T-helper 2 cell (primary cell): Measurements from ENCODE around the gene TNNT1.
"Not testable (repeated sequence)": the region's sequence is repeated elsewhere in the genome, so short reads cannot be mapped to it uniquely, and the experiment has no call there.

Experiments
- DNase-seq, 5 experiments: peaks; one replicate each; pipeline versions ENCODE4 v3.0.0 to v3.0.0-alpha.2; 2012 to 2022

TNNT1 gene

GRCh38 chr19:55166530-55167268 is 17.7 kb upstream of the TNNT1 start, which contains the start of gene DNAAF3:
Gene DNAAF3 (minus strand): TSS chr19:55166613. CDS start chr19:55166413, 200 bp downstream.
- DNase-seq, result peak in 4 of 5 experiments; percentile 43 to 84 (median 54)

DNA sequence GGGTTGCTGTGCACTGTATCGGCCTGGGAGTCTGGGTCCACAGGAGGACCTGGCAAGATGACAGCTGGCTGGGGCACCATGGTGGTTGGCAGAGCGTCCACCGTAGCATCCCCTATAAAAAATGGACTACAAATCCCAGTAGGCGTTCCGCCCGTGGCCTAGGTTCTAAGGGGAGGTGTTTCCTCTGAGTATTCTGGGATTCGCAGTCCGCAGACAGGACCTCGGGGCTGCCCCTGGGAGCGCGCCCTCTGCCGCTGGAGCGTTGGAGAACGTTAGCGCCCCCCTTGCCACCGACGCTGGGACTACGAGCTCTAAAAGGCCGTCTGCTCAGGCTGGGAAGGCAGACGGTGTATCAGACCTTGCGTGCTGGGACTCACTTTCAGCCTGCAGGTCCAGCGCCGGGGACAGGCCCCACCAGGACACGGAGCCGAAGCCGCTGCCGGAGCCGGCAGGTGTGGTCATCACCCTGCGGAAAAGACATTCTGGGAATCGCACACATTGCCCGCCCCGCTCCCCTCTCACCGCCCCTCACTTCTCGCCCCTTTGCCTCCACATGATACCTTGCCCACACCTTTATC is 17.0 kb upstream of the TNNT1 start:
- peak in 3 of 5 experiments; percentile 45 to 74 (median 45) for DNase-seq

GRCh38 chr19:55161571-55162322 is 12.7 kb upstream of the TNNT1 start:
- DNase-seq, result no peak

- no peak for DNase-seq
These were observed 12.0 kb upstream of the TNNT1 start for GRCh38 chr19:55160986-55161365.

DNA sequence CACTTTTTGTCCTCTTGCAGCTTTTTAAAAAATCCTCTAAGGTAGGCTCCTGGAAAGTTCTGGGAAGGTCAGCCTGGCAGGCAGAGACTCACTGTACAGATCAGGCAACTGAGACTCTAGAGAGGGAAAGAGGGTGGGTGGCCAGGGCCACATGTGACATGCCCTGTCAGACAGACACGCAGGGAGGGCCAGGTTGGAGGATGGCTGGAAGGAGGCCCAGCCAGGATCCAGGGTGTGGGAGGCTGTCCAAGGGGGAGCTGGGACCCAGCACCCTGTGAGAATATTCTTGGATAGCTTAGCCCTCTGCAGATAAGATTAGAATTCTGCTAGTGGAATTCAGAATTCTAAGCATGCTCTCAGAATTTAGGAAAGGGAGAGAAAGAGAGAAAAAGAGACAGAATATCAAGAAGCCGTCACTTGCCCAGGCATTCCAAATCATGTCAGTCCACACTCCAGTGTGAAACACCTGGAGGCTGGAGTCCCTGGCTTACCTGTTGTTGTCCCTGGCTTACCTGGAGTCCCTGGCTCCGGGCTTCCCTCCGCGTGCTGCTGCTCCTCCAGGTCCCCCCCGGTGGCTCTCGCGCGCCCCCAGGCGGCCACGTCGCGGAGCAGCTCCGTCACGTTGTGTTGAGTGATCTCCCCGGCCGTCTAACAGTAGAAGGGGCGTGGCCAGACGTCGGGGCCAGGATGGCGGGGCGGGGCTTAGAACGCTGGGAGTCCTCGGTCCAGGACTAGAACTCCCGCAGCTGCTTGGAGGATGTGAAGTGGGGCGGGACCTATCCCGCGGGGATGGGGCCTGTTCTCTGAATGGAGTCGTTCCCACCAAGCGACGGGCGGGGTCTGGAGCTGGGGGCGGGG is 11.4 kb upstream of the TNNT1 start:
- DNase-seq, result peak; percentile 74 to 87 (median 81)

GRCh38 chr19:55158848-55159749 is 10.1 kb upstream of the TNNT1 start:
- no peak for DNase-seq

DNA sequence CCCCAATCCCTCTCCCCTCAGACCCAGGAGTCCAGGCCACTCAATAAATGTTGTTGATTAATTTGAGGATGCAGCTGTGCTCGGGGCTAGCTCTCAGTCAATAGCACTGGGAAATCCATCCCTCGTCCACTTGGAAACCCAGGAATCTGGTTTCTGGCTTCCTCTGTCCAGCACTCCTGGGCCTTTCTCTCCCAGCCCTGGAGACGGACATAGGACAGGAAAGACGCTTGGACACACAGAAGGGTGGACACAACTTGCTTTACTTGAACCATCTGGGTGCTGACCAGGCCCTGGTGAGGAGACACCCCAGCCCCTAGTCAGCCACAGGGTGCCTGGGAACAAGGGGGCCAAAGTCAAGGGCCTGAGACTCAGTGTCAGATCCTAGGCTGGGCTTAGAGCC is 9.4 kb upstream of the TNNT1 start:
- DNase-seq, result no peak

DNA sequence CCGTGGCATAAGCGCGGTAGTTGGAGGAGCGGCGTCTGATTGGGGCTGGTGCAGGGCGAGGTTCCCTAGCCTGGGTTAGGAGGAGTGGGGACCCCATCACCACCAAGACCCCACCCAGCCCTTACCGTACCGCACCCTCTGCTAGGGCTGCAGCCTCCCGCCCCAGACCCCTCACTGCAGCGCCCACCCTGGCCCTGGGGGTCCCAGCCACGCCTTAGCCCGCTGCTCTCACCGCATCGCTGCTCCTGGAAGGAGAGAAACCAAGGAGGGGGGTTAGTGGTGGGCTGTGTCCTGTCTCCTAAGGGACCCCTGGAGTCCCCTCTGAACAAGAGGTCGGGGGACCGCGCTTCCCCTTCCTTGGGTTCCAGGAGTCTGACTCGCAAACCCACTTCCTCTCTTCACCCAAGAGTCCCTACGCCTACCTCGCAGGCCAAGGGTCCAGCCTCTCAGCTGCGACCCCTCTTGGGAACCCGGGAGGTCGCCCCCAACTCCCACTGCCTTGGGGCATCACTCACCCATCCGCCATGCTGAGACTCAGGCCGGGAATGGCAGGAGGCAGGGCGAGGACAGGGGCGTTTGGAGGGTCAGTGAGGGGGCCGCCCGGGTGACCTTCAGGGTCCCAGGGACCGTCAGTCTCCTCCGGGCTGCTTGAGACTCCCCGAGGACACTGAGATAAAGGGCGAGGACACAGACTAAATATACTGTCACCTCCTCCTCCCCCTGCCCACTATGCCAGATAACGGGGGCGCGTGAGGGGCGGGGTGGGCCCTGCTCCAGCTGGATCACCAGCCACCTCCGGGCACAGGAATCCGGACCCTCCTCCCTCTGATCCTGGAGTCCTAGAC is 8.3 kb upstream of the TNNT1 start, which contains the start of gene TNNI3:
TSS of gene TNNI3 (minus strand) at position 669 of the 845 bp plus-strand sequence. CDS start at position 526, 143 bp downstream.
- no peak for DNase-seq

GRCh38 chr19:55156202-55157063 is 7.4 kb upstream of the TNNT1 start:
- peak in 1 of 5 experiments; percentile 42 for DNase-seq

DNA sequence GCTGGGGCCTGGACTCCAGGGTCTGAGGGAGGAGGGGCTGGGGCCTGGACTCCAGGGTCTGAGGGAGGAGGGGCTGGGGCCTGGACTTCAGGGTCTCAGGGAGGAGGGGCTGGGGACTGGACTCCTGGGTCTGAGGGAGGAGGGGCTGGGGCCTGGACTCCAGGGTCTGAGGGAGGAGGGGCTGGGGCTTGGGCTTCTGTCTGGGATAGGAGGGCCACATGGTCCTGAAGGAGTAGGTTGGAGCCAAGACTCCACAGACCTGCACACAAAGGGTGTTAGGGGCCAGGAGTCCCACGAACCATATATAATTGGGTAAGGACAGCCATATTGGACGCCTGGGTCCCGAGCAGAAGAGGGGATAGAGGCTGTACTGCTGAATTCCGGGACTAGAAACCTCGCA is 6.8 kb upstream of the TNNT1 start:
- DNase-seq, result not testable (repeated sequence)

DNA sequence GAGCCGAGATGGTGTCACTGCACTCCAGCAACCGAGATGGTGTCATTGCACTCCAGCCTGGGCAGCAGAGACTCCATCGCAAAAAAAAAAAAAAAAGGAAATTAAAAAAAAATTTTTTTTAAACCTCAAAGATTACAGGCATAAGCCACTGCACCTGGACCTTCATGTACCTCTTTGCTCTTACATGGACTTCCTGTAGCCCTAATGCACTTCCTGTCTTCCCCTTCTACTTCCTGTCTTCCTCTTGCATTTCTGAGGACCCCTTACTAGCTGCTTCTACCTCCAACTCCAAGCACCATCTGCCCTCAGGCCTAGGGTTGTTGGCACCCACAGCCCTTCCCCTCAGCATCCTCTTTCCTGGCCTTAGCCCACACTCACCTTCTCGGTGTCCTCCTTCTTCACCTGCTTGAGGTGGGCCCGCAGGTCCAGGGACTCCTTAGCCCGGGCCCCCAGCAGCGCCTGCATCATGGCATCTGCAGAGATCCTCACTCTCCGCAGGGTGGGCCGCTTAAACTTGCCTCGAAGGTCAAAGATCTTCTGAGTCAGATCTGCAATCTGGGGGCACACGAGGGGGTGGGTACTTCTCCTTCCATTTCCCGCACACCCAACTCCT is 4.8 kb upstream of the TNNT1 start:
- no peak for DNase-seq

GRCh38 chr19:55152017-55152416 is 3.0 kb upstream of the TNNT1 start:
- DNase-seq, result no peak

DNA sequence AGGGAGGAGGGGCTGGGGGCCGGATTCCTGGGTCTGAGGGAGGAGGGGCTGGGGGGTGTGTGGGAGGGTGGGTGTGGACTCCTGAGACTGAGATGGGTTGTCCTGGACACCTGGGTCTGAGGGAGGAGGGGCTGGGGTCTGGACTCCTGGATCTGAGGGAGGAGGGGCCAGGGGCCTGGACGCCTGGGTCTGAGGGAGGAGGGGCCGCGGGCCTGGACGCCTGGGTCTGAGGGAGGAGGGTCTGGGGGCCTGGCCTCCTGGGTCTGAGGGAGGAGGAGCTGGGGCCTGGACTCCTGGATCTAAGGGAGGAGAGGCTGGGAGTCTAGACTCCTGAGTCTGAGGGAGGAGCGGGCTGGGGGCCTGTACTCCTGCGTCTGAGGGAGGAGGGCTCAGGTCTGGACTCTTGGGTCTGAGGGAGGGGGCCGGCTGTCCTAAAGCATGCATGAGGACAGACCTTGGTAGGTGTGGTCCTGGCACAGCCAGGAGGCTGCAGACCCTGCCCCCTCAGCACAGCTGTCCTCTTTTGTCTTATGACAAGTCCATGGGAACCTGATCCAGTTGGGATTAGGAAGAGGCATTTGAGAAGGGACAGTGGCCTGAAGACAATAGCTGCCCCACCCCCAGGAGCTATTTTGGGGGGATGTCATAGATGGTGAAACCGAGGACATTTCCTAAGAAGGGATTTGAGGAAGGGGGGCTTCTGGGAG is 1.3 kb downstream of the TNNT1 start:
- no peak for DNase-seq

GRCh38 chr19:55146705-55147273 is 2.2 kb downstream of the TNNT1 start:
- no peak for DNase-seq

DNA sequence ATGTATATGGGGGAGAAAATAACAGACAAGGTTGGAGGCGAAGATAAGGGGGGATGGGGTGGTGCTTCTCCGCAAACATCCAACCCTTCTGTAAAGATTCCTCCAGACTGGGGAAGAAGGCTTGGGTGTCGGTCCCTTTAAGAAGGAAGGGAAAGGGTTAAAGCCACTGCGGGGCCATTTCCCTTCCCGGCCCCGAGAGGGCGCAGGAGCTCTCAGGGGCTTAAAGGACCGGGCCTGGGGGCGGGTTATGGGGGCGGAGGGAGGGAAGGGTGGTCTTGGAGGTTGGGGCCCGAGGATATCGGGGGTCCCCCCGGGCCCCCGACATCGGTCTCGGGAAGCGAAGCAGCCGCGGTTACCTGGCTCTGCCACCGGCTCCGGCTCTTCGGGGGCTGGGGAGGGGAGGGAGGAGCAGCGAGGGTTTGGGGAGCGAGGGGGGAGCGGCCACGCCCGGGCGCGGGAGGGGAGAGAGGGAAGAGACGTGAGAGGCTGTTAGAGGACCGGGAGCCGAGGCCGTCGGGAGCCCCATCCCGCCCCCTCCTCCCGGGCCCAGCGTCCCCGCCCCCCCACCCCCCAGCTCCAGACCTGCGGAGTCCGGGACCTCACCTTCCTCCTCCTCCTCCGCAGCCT is 2.8 kb downstream of the TNNT1 start:
- peak in 1 of 5 experiments; percentile 34 for DNase-seq

GRCh38 chr19:55145232-55145631 is 3.8 kb downstream of the TNNT1 start:
- no peak for DNase-seq

GRCh38 chr19:55141696-55142095 is 7.3 kb downstream of the TNNT1 start:
- no peak for DNase-seq
